ENCODE data around the gene ZNF317. TPM values are rescaled to one million over a fixed set of nuclear protein-coding genes. Genes with fewer than 3 reads are reported as not detected.

ZNF317 gene
- total RNA-seq, 1 experiment from 2014 or later = 39.3 TPM

GRCh38 chr19:9183000-9183399 is 42.8 kb downstream of the ZNF317 start:
- no peaks in the 10 kb centered on the region for H3K9me3 ChIP-seq (ENCODE audit: control insufficient read depth, insufficient read depth, low read depth, low read length)
- H3K4me3 ChIP-seq (ENCODE audit: low read depth in 2 of 2, low read length in 2 of 2) = no peak overlapping the region
- ATAC-seq = no peak
- H3K4me1 ChIP-seq (ENCODE audit: control insufficient read depth, insufficient read depth, low read length) = no peaks in the 10 kb centered on the region
- no TSS peak for BruUV-seq (replicated peaks)
- TF ChIP-seq POLR2AphosphoS5 (IDR thresholded peaks at IDR 0.05; ENCODE audit: low read depth, low read length) (no peak), TCF7L2 (IDR thresholded peaks at IDR 0.05; ENCODE audit: low read depth, low read length) (no peak), SIN3A (IDR thresholded peaks at IDR 0.05; ENCODE audit: borderline replicate concordance, insufficient read depth, low read depth, low read length) (no peak), CTCF (IDR thresholded peaks at IDR 0.05) (no peak), REST (IDR thresholded peaks at IDR 0.05; ENCODE audit: insufficient read depth in 1 of 2, low read depth in 2 of 2, low read length in 1 of 2) (no peak)
- intact Hi-C loops (cut with micrococcal nuclease; ENCODE audit: unreplicated experiment) (no loop called here), in situ Hi-C loops (cut with HindIII; ENCODE audit: low pct_unique_long_range_greater_than_20kb, low sequenced_read_pairs) (no loop called here)
- POLR2A ChIA-PET = no interaction called here
- CTCF ChIA-PET = no interaction called here
- H3K27me3 ChIP-seq (ENCODE audit: control insufficient read depth, insufficient read depth, low read length) = no peaks in the 10 kb centered on the region
- DNase-seq (ENCODE audit: low read depth, low spot score) = no peak
- H3K36me3 ChIP-seq (ENCODE audit: control insufficient read depth, insufficient read depth, low read length) = no peaks in the 10 kb centered on the region
- no peak overlapping the region for H3K27ac ChIP-seq (ENCODE audit: low read length)

GRCh38 chr19:9187191-9187590 is 47.0 kb downstream of the ZNF317 start:
- no peaks in the 10 kb centered on the region for H3K27me3 ChIP-seq (ENCODE audit: control insufficient read depth, insufficient read depth, low read length)
- H3K27ac ChIP-seq (ENCODE audit: low read length) = no peak overlapping the region
- CTCF ChIA-PET = no interaction called here
- H3K4me3 ChIP-seq (ENCODE audit: low read depth in 2 of 2, low read length in 2 of 2) = no peak overlapping the region
- BruUV-seq (replicated peaks) = no TSS peak
- H3K36me3 ChIP-seq (ENCODE audit: control insufficient read depth, insufficient read depth, low read length) = no peaks in the 10 kb centered on the region
- no peaks in the 10 kb centered on the region for H3K9me3 ChIP-seq (ENCODE audit: control insufficient read depth, insufficient read depth, low read depth, low read length)
- POLR2A ChIA-PET = no interaction called here
- DNase-seq (ENCODE audit: low read depth, low spot score) (no peak), ATAC-seq (no peak)
- in situ Hi-C loops (cut with HindIII; ENCODE audit: low pct_unique_long_range_greater_than_20kb, low sequenced_read_pairs) = no loop called here
- no peaks in the 10 kb centered on the region for H3K4me1 ChIP-seq (ENCODE audit: control insufficient read depth, insufficient read depth, low read length)
- intact Hi-C loops (cut with micrococcal nuclease; ENCODE audit: unreplicated experiment) = no loop called here
- no peak for TF ChIP-seq CTCF (IDR thresholded peaks at IDR 0.05)
- no peak for TF ChIP-seq TCF7L2 (IDR thresholded peaks at IDR 0.05; ENCODE audit: low read depth, low read length)
- TF ChIP-seq REST (IDR thresholded peaks at IDR 0.05; ENCODE audit: insufficient read depth in 1 of 2, low read depth in 2 of 2, low read length in 1 of 2) = no peak
- no peak for TF ChIP-seq SIN3A (IDR thresholded peaks at IDR 0.05; ENCODE audit: borderline replicate concordance, insufficient read depth, low read depth, low read length)
- no peak for TF ChIP-seq POLR2AphosphoS5 (IDR thresholded peaks at IDR 0.05; ENCODE audit: low read depth, low read length)

All from Panc1 (cell line).